ENCODE results near the gene ANKRD33B.

DNA sequence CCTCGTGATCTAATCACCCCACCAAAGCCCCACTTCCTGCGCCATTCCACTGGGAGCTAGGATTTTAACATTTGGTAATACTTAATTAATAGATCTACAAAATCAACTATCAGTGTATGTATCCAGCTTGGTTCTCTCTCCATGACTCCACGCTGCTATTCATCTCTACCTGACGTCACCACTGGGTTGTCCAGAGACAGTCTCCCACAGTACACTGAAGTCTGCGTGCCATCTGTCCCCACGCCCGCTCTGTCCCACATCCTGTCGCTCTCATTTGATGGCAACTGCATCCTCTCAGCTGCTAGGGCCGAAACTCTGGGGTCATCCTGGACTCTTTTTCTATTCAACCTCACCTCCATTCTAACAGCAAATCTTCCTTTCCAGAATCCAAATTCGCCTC, 53.2 kb downstream of the ANKRD33B start:
- TF ChIP-seq EZH2 (IDR thresholded peaks at IDR 0.05) (no peak), EGR1 (IDR thresholded peaks at IDR 0.05; ENCODE audit: low read depth) (no peak), POLR2AphosphoS5 (IDR thresholded peaks at IDR 0.05; ENCODE audit: low read depth, low read length) (no peak), POLR2A (IDR thresholded peaks at IDR 0.05; ENCODE audit: borderline replicate concordance, extremely low read depth, insufficient read depth, insufficient read length) (no peak), SRF (IDR thresholded peaks at IDR 0.05; ENCODE audit: low read depth) (no peak), EZH2phosphoT487 (IDR thresholded peaks at IDR 0.05; ENCODE audit: borderline replicate concordance) (no peak), JUND (IDR thresholded peaks at IDR 0.05) (no peak), CEBPB (IDR thresholded peaks at IDR 0.05; ENCODE audit: low read depth) (no peak), SIN3A (IDR thresholded peaks at IDR 0.05; ENCODE audit: low read depth) (no peak), YY1 (IDR thresholded peaks at IDR 0.05; ENCODE audit: extremely low read depth, insufficient replicate concordance, low read depth, low read length) (no peak)
- TF ChIP-seq, protein P1, sequence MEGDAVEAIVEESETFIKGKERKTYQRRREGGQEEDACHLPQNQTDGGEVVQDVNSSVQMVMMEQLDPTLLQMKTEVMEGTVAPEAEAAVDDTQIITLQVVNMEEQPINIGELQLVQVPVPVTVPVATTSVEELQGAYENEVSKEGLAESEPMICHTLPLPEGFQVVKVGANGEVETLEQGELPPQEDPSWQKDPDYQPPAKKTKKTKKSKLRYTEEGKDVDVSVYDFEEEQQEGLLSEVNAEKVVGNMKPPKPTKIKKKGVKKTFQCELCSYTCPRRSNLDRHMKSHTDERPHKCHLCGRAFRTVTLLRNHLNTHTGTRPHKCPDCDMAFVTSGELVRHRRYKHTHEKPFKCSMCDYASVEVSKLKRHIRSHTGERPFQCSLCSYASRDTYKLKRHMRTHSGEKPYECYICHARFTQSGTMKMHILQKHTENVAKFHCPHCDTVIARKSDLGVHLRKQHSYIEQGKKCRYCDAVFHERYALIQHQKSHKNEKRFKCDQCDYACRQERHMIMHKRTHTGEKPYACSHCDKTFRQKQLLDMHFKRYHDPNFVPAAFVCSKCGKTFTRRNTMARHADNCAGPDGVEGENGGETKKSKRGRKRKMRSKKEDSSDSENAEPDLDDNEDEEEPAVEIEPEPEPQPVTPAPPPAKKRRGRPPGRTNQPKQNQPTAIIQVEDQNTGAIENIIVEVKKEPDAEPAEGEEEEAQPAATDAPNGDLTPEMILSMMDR (IDR thresholded peaks at IDR 0.05 in 2 of 3, conservative IDR thresholded peaks at IDR 0.05 in 1 of 3; ENCODE audit: borderline replicate concordance in 1 of 3, insufficient read depth in 1 of 3, low read depth in 2 of 3, low read length in 2 of 3), result no peak
- TF ChIP-seq, protein P2, sequence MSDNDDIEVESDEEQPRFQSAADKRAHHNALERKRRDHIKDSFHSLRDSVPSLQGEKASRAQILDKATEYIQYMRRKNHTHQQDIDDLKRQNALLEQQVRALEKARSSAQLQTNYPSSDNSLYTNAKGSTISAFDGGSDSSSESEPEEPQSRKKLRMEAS (IDR thresholded peaks at IDR 0.05), result no peak
- TF ChIP-seq, protein P3, sequence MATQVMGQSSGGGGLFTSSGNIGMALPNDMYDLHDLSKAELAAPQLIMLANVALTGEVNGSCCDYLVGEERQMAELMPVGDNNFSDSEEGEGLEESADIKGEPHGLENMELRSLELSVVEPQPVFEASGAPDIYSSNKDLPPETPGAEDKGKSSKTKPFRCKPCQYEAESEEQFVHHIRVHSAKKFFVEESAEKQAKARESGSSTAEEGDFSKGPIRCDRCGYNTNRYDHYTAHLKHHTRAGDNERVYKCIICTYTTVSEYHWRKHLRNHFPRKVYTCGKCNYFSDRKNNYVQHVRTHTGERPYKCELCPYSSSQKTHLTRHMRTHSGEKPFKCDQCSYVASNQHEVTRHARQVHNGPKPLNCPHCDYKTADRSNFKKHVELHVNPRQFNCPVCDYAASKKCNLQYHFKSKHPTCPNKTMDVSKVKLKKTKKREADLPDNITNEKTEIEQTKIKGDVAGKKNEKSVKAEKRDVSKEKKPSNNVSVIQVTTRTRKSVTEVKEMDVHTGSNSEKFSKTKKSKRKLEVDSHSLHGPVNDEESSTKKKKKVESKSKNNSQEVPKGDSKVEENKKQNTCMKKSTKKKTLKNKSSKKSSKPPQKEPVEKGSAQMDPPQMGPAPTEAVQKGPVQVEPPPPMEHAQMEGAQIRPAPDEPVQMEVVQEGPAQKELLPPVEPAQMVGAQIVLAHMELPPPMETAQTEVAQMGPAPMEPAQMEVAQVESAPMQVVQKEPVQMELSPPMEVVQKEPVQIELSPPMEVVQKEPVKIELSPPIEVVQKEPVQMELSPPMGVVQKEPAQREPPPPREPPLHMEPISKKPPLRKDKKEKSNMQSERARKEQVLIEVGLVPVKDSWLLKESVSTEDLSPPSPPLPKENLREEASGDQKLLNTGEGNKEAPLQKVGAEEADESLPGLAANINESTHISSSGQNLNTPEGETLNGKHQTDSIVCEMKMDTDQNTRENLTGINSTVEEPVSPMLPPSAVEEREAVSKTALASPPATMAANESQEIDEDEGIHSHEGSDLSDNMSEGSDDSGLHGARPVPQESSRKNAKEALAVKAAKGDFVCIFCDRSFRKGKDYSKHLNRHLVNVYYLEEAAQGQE (IDR thresholded peaks at IDR 0.05; ENCODE audit: low read depth), result no peak

Data from HCT116 (cell line).